LNCaP clone FGC (cell line): ENCODE data around the gene OSBPL1A.

Experiments
- DNase-seq: peaks from one replicate; pipeline ENCODE4 v3.0.0-alpha.2; 2011; ENCODE audit warnings: low read depth
- H3K4me3 ChIP-seq: 2 replicates; pipeline ENCODE4 v1.5.1; 2011; ENCODE audit warnings: mild to moderate bottlenecking, low read depth, low read length, control low read depth
- CTCF ChIP-seq: IDR thresholded peaks from 2 replicates; pipeline ENCODE4 v1.5.1; 2012; ENCODE audit warnings: mild to moderate bottlenecking; ENCODE audit not compliant: control insufficient read depth, insufficient read depth; ENCODE audit errors: extremely low read depth

OSBPL1A gene

GRCh38 chr18:24234330-24234729, 163.3 kb downstream of the OSBPL1A start:
- DNase-seq, result no peak
- no peak for TF ChIP-seq CTCF
- no peak overlapping the region for H3K4me3 ChIP-seq

- TF ChIP-seq CTCF, result no peak
- DNase-seq, result no peak
- H3K4me3 ChIP-seq, result no peak overlapping the region
Measured at GRCh38 chr18:24232800-24233199, 164.8 kb downstream of the OSBPL1A start.

- H3K4me3 ChIP-seq, result no peak overlapping the region
- DNase-seq, result peak; percentile 98
- TF ChIP-seq CTCF, result no peak
Measured at GRCh38 chr18:24231773-24232735, 165.6 kb downstream of the OSBPL1A start.

GRCh38 chr18:24230766-24231165, 166.9 kb downstream of the OSBPL1A start:
- DNase-seq, result no peak
- no peak for TF ChIP-seq CTCF
- no peak overlapping the region for H3K4me3 ChIP-seq

- no peak for DNase-seq
- no peak overlapping the region for H3K4me3 ChIP-seq
- TF ChIP-seq CTCF, result no peak
Measured at GRCh38 chr18:24228667-24229041, 169.0 kb downstream of the OSBPL1A start.

GRCh38 chr18:24227977-24228666, 169.5 kb downstream of the OSBPL1A start:
- DNase-seq, result no peak
- H3K4me3 ChIP-seq, result no peak overlapping the region
- TF ChIP-seq CTCF, result no peak

- H3K4me3 ChIP-seq, result no peak overlapping the region
- no peak for DNase-seq
- no peak for TF ChIP-seq CTCF
Measured at GRCh38 chr18:24220318-24220688, 177.3 kb downstream of the OSBPL1A start.
